Colonic mucosa (tissue), 4 donors: Measurements from ENCODE around the gene DDHD1. TPM values are rescaled to one million over a fixed set of nuclear protein-coding genes. Genes with fewer than 3 reads are reported as not detected.

Experiments
- DNase-seq: peaks from one replicate; pipeline ENCODE4 v3.0.0-alpha.2; 2020
- H3K27ac ChIP-seq: fragments of 200-600 bp; one replicate; pipeline ENCODE4 v1.8.0; 2021
- H3K27me3 ChIP-seq: fragments of 200-600 bp; one replicate; pipeline ENCODE4 v1.8.0; 2021
- H3K36me3 ChIP-seq: fragments of 200-600 bp; one replicate; pipeline ENCODE4 v1.8.0; 2021
- H3K4me1 ChIP-seq: fragments of 200-600 bp; one replicate; pipeline ENCODE4 v1.8.0; 2021; ENCODE audit warnings: mild to moderate bottlenecking
- H3K4me3 ChIP-seq: fragments of 200-600 bp; one replicate; pipeline ENCODE4 v1.8.0; 2021
- H3K9ac ChIP-seq, 2 donors: one replicate each; pipeline ENCODE4 v1.7.0; 2013; ENCODE audit warnings: control low read depth in 2 of 2, low read depth in 2 of 2, low read length in 2 of 2
- H3K9me3 ChIP-seq: fragments of 200-600 bp; one replicate; pipeline ENCODE4 v1.8.0; 2021
- intact Hi-C: fragments of 100-400 bp; cut with DNase I; formaldehyde crosslinking; loops from one replicate; pipeline ENCODE4 v1.14.1; 2022
- total RNA-seq, 2 donors: library from RNA; stranded (reverse); fragmentation: NEBNext Ultra II Directional in 1 of 2; extraction: Animal tissue kit (Norgen Biotek cat#: 25700) in 1 of 2; gene quantifications; one replicate each; pipeline ENCODE4 v1.2.1, GENCODE V29; 2021
- TF ChIP-seq, protein P1 (sequence below): fragments of 200-600 bp; IDR thresholded peaks from one replicate; pipeline ENCODE4 v1.8.0; 2022; ENCODE audit warnings: antibody characterized with exemption, mild to moderate bottlenecking
- donor health status: healthy.
- donor health status: DM: no; HTN: no; CAD: no.
- donor health status: DM: no; HTN: no; CAD: no.

Gene DDHD1
- total RNA-seq, 2 donors from 2014 or later = 7.5 TPM

DNA sequence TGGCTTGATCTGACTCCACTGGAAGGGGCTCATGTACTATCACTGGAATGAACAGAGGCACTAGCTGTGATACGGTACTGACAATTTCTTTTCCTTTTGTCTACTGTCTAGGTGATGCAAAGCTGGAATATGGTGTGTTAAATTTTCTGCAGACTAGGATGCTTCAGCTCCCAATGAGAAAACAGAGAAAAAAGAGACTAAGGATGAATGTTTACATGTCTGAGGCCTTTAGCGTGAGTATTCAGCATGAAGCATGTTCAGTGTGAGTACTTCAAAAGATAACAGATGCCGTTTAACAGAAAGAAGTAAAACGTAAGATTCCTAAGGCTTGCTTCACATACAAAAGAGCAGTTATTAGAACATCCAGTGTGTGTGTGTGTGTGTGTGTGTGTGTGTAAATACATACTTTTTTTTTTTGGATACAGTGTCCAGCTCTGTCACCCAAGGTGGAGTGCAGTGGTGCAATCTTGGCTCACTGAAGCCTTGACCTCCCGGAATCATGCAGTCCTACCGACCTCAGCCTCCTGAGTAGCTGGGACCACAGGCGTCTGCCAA lies 110.0 kb downstream of the DDHD1 start:
- no peaks in the 10 kb centered on the region for H3K36me3 ChIP-seq
- H3K9me3 ChIP-seq = no peaks in the 10 kb centered on the region
- no peaks in the 10 kb centered on the region for H3K4me1 ChIP-seq
- DNase-seq = no peak
- no peaks in the 10 kb centered on the region for H3K27me3 ChIP-seq
- TF ChIP-seq, protein P1, sequence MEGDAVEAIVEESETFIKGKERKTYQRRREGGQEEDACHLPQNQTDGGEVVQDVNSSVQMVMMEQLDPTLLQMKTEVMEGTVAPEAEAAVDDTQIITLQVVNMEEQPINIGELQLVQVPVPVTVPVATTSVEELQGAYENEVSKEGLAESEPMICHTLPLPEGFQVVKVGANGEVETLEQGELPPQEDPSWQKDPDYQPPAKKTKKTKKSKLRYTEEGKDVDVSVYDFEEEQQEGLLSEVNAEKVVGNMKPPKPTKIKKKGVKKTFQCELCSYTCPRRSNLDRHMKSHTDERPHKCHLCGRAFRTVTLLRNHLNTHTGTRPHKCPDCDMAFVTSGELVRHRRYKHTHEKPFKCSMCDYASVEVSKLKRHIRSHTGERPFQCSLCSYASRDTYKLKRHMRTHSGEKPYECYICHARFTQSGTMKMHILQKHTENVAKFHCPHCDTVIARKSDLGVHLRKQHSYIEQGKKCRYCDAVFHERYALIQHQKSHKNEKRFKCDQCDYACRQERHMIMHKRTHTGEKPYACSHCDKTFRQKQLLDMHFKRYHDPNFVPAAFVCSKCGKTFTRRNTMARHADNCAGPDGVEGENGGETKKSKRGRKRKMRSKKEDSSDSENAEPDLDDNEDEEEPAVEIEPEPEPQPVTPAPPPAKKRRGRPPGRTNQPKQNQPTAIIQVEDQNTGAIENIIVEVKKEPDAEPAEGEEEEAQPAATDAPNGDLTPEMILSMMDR = no peak
- intact Hi-C loops = no loop called here
- no peak overlapping the region for H3K4me3 ChIP-seq
- no peak overlapping the region for H3K27ac ChIP-seq
- no peak overlapping the region for H3K9ac ChIP-seq

DNA sequence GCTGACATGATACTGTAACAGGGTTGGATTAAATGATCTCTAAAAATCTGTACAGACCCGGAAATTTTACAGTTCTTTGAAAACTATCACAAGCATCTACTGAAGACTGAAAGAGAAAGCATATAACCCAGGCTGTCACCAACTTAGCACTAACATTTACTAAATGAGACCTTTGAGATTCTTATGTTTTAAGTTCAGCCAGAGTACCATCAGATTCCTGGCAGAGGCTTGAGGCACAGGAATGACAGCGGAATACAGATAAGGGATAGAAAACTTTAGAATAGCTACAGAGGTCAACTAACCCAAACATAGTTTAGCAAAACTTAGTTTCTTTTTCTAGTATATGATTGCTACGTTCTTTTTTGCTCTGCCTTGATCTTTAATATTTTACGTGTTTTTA lies 110.6 kb downstream of the DDHD1 start:
- Histone ChIP-seq H3K9me3 (no peaks in the 10 kb centered on the region), H3K4me3 (no peak overlapping the region)
- no peak for DNase-seq

DNA sequence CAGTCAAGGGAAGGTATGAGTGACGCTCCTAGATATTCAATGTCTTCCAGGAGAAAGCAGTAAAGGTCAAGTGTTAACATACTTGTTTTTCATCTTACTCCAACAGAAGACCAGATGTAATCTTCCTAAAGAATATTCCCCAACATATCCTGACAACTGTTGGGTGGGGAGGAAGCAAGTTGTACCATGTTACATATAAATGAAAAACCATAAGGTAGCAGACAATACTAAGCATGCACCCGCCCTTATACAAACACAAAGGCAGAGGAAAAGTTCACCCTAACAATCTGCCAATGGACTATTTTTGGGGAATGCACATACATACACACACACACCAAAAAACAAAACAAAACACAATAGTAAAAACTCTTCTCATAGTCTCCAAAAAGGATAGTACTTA lies 112.1 kb downstream of the DDHD1 start:
- Histone ChIP-seq H3K4me3 (no peak overlapping the region), H3K27me3 (no peaks in the 10 kb centered on the region), H3K4me1 (no peaks in the 10 kb centered on the region), H3K9me3 (no peaks in the 10 kb centered on the region), H3K9ac (no peak overlapping the region), H3K36me3 (no peaks in the 10 kb centered on the region), H3K27ac (no peak overlapping the region)
- no peak for DNase-seq
- TF ChIP-seq, protein P1 = no peak
- intact Hi-C loops = no loop called here

More for the DNA sequence above, 110.6 kb downstream of the DDHD1 start:
- no peaks in the 10 kb centered on the region for H3K36me3 ChIP-seq
- intact Hi-C loops = no loop called here
- H3K9ac ChIP-seq = no peak overlapping the region
- TF ChIP-seq, protein P1 = no peak
- H3K27me3 ChIP-seq = no peaks in the 10 kb centered on the region
- H3K4me1 ChIP-seq = no peaks in the 10 kb centered on the region
- H3K27ac ChIP-seq = no peak overlapping the region

DNA sequence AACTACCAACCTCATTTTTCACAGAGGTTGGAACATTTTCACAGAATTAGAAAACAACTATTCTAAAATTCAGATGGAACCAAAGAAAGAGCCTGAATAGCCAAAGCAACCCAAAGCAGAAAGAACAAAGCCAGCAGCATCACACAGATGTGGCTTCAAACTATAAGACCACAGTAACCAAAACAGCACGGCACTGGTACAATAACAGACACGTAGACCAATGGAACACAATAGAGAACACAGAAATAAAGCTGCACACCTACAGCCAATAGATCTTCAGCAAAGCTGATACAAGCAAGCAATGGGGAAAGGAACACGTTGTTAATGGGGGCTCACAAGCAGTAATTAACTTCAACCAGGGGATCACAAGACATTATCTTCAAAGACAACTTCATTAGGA lies 114.5 kb downstream of the DDHD1 start:
- Histone ChIP-seq H3K27ac (no peak overlapping the region), H3K27me3 (no peaks in the 10 kb centered on the region), H3K9me3 (no peaks in the 10 kb centered on the region), H3K9ac (no peak overlapping the region), H3K4me3 (no peak overlapping the region), H3K36me3 (no peaks in the 10 kb centered on the region), H3K4me1 (no peaks in the 10 kb centered on the region)
- TF ChIP-seq, protein P1 = no peak
- intact Hi-C loops = no loop called here
- DNase-seq = no peak

DNA sequence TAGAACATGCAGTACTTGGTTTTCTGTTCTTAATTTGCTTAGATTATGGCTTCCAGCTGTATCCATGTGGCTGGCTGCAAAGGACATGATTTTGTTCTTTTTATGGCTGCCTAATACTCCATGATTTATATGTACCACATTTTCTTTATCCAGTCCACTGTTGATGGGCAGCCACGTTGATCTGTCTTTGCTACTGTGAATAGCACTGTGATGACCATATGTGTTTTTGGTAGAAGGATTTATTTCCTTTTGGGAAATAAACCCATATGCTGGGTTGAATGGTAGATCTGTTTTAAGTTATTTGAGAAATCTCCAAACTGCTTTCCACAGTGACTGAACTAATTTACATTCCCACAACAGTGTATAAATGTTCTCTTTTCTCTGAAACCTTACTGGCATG lies 116.1 kb downstream of the DDHD1 start:
- H3K36me3 ChIP-seq = no peaks in the 10 kb centered on the region
- TF ChIP-seq, protein P1 = no peak
- no peaks in the 10 kb centered on the region for H3K4me1 ChIP-seq
- H3K27ac ChIP-seq = no peak overlapping the region
- intact Hi-C loops = no loop called here
- no peak overlapping the region for H3K4me3 ChIP-seq
- H3K9ac ChIP-seq = no peak overlapping the region
- DNase-seq = no peak
- no peaks in the 10 kb centered on the region for H3K27me3 ChIP-seq
- no peaks in the 10 kb centered on the region for H3K9me3 ChIP-seq
